H54 (cell line): ENCODE data around the gene STK32B.

Experiments used
- DNase-seq: peaks from one replicate; pipeline ENCODE4 v3.0.0; 2011; ENCODE audit warnings: low spot score, mixed read lengths; ENCODE audit not compliant: insufficient read length
- FAIRE-seq: peaks from 3 replicates; lab custom pipeline; 2011; peaks lifted over from hg19 to GRCh38; lab: Jason Lieb, UNC
- POLR2A ChIP-seq: IDR thresholded peaks from 2 replicates; pipeline ENCODE4 v1.6.1; 2011; ENCODE audit warnings: low read depth, mild to moderate bottlenecking, low read length

Gene STK32B

DNA sequence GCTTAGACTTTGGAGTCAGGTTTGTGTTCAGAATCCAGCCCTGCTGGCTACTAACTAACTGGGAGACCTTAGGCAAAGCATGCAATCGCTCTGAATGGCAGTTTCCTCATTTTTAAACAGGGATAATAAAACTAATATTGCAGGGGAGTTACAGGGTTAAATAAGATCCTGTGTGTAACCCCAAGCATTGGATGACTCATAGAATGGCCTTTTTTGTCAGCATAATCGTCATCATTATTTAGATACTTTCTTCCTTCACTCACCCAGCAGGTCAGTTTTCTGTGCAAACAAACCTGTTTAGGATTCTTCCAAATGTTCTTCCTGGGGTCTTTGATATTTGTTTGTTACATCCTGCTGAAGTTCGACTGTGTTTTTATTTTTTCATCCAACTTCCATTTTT lies 448.9 kb downstream of the STK32B start:
- no peak for DNase-seq
- no peak for FAIRE-seq
- TF ChIP-seq POLR2A = no peak

GRCh38 chr4:5503336-5503936 lies 452.2 kb downstream of the STK32B start:
- no peak for DNase-seq
- FAIRE-seq = no peak
- no peak for TF ChIP-seq POLR2A

DNA sequence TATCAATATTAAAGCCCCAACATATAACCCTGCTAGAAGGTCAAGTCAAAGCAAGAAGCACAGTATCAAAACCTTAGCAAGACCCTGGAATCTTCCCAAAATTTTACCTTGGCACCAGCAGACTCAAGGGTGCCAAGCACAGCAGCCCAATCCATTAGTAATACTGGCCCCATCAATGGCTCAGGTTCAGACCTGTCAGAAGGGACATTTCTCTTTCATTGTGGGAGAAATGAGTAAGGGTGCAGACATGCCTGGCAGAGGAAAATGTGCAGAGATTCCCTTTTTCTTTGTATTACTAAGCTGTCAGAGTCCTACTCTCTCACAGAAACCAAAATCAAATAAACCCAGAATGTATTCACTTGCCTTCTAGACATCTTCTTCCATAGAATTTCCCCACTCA lies 453.2 kb downstream of the STK32B start:
- TF ChIP-seq POLR2A = no peak
- DNase-seq = no peak
- FAIRE-seq = no peak

DNA sequence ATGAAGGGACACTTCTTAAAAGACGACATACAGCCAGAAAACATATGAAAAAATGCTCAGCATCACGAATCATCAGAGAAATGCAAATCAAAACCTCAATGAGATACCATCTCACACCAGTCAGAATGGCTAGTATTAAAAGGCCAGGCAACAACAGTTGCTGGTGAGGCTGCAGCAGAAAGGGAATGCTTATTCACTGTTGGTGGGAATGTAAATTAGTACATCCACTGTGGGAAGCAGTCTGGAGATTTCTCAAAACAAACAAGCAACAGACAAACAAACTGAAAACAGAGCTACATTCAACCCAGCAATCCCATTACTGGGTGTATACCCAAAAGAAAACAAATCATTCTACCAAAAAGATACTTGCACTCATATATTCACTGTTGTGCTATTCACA lies 459.2 kb downstream of the STK32B start:
- DNase-seq (no peak), FAIRE-seq (no peak)
- no peak for TF ChIP-seq POLR2A

DNA sequence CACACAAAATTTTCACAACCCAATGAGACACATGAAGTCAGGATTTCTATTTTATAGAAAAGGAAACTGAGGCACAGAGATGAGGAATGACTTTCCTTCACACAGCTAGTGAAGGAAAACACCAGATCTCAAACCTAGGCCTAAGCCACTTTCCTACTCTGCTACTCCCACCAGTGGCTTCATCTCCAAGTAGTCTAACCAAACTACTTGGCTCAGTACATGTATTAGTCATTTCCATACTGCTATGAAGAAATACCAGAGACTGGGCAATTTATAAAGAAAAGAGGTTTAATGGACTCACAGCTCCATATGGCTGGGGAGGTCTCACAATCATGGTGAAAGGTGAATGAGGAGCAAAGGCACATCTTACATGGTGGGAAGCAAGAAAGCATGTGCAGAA lies 460.5 kb downstream of the STK32B start:
- no peak for FAIRE-seq
- no peak for DNase-seq
- TF ChIP-seq POLR2A = no peak

DNA sequence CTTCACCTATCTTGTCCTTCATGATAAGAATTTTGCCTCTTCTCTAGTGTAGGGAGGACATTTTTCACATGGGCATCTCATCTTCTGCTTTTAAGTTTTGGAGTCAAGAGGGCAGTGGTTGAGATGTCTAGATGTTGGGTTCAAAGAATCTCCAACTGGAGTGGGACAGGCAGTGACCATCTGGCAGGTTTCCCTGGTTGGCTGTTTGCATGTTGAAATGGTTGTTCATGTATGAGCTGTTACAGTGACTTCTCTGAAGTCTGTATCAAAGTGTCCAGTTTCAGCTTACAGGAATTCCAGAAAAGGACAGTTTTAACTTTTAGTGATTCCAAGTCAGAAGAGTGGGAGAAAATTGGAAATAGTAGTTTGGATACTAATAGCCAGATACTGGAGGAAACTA lies 464.4 kb downstream of the STK32B start:
- no peak for FAIRE-seq
- DNase-seq = no peak

DNA sequence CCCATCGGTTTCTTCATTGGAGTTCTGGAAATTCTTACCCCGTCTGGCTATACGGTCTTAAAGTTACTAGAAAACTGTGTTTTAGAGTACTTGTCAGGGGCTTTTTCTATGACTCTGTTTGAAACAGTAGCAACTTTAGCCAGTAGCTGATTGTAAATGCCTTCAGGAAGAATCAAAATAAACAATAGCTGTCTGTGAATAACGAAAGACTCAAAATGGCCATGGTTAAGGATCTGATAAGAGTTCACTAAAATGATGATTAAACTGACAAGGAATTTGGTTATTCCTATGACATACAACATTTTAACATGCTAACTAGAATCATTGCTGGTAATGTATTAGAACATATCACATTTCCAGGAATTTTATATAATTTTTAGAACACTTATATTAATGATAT lies 466.1 kb downstream of the STK32B start:
- no peak for TF ChIP-seq POLR2A
- FAIRE-seq (no peak), DNase-seq (no peak)

More for the DNA sequence above, 464.4 kb downstream of the STK32B start:
- no peak for TF ChIP-seq POLR2A

DNA sequence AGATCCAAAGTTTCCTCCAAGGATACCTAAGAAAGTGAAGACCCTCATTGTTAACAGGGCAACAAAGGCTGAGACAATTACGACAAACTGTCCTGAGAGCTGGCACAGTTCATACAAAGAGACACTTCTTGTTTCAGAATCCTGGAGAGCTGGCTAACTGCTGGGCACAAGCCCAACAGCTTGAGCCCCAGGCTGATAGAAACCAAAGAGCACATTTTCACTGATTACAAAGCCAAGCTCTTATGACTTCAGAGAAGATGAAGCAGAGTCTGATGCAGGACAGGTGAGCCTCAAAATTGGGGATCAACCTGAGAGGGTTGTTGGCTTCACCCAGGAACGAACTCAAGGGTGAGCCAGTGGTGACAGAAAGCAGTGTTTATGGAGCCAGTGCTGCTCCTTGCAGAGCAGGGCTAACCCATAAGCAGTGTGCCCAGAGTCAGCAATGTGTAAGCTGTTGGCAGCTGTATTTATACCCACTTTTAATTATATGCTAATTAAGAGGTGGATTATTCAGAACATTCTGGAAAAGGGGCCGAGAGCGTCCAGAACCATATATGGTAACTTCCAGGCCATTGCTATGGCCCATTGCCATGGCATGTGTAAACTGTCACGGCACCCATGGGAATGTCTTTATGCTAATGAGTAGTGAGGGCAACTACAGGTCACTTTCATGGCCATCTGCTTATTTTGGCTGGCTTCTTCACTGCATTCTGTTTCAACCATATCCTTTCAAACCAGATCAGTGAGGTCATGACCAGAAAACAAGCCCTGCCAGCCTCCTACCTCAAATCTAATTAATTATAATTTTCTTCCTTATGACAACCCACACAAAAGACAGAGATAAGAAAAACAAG lies 473.4 kb downstream of the STK32B start:
- DNase-seq (no peak), FAIRE-seq (no peak)
- no peak for TF ChIP-seq POLR2A

DNA sequence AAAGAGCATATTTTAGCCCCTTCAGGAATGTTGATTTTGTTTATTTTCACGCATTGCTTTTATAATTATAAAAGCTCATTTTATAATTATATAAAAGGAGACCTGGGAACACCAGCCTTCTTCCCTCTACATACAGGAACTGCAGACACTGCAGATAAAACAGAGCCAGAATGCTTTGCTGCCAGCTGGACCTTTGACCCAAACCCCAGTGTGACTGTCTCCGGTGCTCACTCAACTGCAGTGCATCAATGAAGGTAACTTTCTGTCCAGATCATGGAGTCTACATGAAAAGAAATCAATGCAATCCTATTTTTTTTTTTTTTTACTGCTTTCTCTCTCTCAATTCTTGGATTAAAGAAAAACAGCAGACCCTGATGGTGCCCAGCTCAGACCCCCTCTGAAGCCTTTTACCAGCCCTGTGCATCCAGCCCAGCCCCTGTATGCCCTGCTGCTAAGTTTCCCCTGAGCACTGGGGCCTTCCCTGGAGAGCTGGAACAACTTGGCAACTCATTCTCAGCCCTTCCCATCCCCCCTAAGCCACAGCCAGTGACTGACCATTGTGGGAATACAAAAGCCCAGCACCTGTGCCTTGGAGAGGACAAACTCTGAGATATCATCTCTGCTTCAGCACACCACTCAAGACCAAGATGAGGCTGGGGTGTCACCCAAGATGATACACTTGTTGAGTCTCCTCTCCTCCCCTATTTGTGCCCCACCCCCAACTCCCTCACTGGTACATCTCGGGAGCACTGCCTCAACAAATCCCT lies 475.0 kb downstream of the STK32B start:
- no peak for DNase-seq
- FAIRE-seq = no peak
- no peak for TF ChIP-seq POLR2A

DNA sequence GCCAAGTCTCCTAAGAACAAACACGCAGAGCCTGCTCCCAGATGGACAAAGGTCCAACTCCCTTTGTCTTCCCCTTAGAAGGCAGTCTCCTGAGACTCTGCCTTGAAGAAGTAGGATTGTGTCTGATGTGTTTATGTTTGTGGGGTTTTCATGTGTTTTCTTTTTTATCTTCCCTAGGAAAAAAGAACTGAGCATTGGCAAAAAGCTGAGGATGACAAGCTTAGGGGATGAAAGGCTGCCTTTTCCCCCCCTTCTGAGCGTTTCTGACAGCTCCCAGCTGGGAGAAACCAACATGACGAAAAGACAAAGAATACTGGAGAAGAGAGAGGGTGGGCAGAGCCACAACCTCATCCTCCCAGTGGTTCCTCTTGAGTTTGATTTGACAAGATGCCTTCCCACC lies 475.9 kb downstream of the STK32B start:
- no peak for TF ChIP-seq POLR2A
- no peak for DNase-seq
- no peak for FAIRE-seq

DNA sequence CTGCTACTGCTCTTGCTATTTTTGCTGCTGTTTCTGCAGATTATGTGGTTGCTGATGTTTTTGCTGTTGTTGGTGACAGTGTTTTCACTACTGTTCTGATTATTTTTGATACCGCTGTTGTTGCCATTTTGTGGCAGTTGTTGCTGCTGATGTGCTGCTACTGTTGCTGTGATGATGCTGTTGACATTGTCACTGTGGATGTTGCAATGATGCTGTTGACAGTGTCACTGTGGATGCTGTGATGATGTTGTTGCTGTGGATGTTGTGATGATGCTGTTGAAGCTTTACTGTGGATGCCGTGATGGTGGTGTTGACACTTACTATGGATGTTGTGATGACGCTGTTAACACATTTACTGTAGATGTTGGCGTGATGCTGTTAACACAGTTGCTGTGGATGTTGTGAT lies 476.8 kb downstream of the STK32B start:
- TF ChIP-seq POLR2A = no peak
- no peak for FAIRE-seq
- DNase-seq = no peak

- TF ChIP-seq POLR2A = no peak
- DNase-seq = no peak
- no peak for FAIRE-seq
Observed at GRCh38 chr4:5532100-5532499, 480.8 kb downstream of the STK32B start.

DNA sequence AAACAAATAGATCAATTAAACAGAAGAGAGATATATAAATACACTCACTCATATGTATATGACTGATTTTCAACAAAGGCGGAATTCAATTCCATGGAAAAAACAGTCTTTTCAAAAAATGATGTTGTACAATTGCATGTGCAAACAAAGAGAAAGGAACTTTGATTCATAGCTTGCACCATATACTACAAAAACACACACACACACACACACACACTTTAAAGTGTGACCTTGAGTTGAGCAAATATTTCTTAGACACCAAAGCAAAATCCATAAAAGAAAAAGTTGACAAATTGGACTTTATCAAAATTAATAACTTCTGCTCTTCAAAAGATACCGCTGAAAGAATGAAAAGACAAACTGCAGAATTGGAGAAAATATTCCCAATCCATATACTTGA lies 488.3 kb downstream of the STK32B start:
- FAIRE-seq (no peak), DNase-seq (no peak)
- TF ChIP-seq POLR2A = no peak

GRCh38 chr4:5541169-5541568 lies 489.9 kb downstream of the STK32B start:
- no peak for FAIRE-seq
- no peak for TF ChIP-seq POLR2A
- DNase-seq = no peak
